Osteocyte (in vitro differentiated cells): Measurements from ENCODE around the gene SERPINF2. TPM values are rescaled to one million over a fixed set of nuclear protein-coding genes. Genes with fewer than 3 reads are reported as not detected.
"Not testable (repeated sequence)": the region's sequence is repeated elsewhere in the genome, so short reads cannot be mapped to it uniquely, and the experiment has no call there.

Experiments
- DNase-seq: peaks from one replicate; pipeline ENCODE4 v3.0.0; 2021; ENCODE audit warnings: mixed read lengths; ENCODE audit not compliant: unreplicated experiment; ENCODE audit errors: extremely low spot score
- H3K27ac Mint-ChIP-seq: one replicate; pipeline ENCODE4 v1.8.0; 2021; ENCODE audit warnings: mild to moderate bottlenecking, mixed read lengths; ENCODE audit not compliant: unreplicated experiment
- H3K27me3 Mint-ChIP-seq: one replicate; pipeline ENCODE4 v1.8.0; 2021; ENCODE audit warnings: mixed read lengths; ENCODE audit not compliant: unreplicated experiment
- H3K36me3 Mint-ChIP-seq: one replicate; pipeline ENCODE4 v1.8.0; 2021; ENCODE audit warnings: mixed read lengths; ENCODE audit not compliant: unreplicated experiment
- H3K4me1 Mint-ChIP-seq: one replicate; pipeline ENCODE4 v1.8.0; 2021; ENCODE audit warnings: mixed read lengths; ENCODE audit not compliant: unreplicated experiment
- H3K4me3 Mint-ChIP-seq: one replicate; pipeline ENCODE4 v1.8.0; 2021; ENCODE audit warnings: mild to moderate bottlenecking, moderate library complexity, mixed read lengths; ENCODE audit not compliant: unreplicated experiment
- H3K9me3 Mint-ChIP-seq: one replicate; pipeline ENCODE4 v1.8.0; 2021; ENCODE audit warnings: mixed read lengths; ENCODE audit not compliant: unreplicated experiment
- total RNA-seq: library from RNA; stranded (reverse); gene quantifications from 2 replicates; pipeline ENCODE4 v1.2.1, GENCODE V29; 2021
- TF ChIP-seq, protein P1 (sequence below): fragments of 200-600 bp; sonication (generic); IDR thresholded peaks from 2 replicates; pipeline ENCODE4 v1.5.0; 2021; ENCODE audit warnings: antibody characterized with exemption, mild to moderate bottlenecking, moderate library complexity

Gene SERPINF2
- total RNA-seq, 1 donor from 2014 or later = 0.38 TPM

DNA sequence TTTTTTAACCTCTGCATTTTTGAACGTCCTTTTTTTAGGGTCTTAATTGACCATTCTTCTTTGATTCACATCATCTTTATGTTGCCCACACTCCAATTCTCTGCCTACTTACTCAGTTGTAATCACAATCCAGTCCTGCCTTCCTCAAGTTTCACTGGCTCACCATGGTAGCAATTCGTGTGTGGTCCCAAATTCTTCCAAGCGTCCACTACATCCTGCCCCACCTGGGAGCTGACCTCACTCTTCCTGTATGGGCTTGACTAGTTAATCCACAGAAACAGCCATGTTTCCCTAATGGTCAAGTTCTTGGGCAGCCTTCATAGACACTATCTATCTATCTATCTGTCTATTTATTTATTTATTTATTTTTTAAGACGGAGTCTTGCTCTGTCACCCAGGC lies 39.6 kb upstream of the SERPINF2 start:
- Mint-ChIP-seq H3K27ac (no peak overlapping the region), H3K36me3 (peaks cover 4% of the 10 kb centered on the region), H3K9me3 (no peaks in the 10 kb centered on the region), H3K4me3 (no peak overlapping the region), H3K4me1 (no peaks in the 10 kb centered on the region), H3K27me3 (no peaks in the 10 kb centered on the region)
- DNase-seq = no peak
- TF ChIP-seq, protein P1, sequence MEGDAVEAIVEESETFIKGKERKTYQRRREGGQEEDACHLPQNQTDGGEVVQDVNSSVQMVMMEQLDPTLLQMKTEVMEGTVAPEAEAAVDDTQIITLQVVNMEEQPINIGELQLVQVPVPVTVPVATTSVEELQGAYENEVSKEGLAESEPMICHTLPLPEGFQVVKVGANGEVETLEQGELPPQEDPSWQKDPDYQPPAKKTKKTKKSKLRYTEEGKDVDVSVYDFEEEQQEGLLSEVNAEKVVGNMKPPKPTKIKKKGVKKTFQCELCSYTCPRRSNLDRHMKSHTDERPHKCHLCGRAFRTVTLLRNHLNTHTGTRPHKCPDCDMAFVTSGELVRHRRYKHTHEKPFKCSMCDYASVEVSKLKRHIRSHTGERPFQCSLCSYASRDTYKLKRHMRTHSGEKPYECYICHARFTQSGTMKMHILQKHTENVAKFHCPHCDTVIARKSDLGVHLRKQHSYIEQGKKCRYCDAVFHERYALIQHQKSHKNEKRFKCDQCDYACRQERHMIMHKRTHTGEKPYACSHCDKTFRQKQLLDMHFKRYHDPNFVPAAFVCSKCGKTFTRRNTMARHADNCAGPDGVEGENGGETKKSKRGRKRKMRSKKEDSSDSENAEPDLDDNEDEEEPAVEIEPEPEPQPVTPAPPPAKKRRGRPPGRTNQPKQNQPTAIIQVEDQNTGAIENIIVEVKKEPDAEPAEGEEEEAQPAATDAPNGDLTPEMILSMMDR = no peak

DNA sequence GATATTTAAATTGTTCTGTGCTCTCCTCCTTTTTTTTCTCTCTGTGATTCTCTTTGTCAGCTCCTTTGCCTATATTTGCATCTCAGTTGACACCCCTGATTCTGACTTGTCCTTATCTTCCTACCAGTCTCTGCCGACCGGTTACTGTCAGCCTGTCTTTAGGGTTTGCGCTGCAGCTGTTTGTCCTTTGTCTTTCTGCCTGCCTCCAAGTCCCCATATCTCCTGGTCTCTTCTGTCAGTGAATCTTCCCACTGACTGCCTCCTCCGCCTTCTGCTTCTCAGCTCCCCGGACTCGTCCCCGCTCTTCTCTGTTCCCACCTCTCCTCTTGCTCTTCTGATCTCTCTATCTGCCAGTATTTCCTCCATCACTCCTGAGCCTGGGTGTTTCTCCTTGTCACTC lies 37.7 kb upstream of the SERPINF2 start:
- Mint-ChIP-seq H3K4me3 (no peak overlapping the region), H3K36me3 (peaks cover 4% of the 10 kb centered on the region), H3K27me3 (no peaks in the 10 kb centered on the region), H3K4me1 (no peaks in the 10 kb centered on the region), H3K9me3 (no peaks in the 10 kb centered on the region), H3K27ac (no peak overlapping the region)
- DNase-seq = no peak
- TF ChIP-seq, protein P1 = no peak

DNA sequence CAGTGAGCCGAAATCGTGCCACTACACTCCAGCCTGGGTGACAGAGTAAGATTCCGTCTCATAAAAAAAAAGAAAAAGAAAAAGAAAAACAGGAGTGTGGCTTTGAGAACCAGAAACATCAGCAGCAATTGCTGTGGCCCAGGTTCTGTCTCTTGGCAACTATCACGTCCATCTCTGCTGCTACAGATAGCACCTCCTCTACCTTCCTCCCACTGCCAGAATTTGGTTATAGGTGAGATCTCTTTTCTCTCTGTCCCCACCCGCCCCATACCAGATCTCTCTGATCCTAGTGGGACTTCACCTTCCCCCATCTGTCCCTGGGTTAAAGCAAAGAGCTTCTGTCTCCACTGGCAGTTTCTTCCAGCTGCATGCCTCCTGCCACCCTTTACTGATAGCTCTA lies 35.6 kb upstream of the SERPINF2 start:
- Mint-ChIP-seq H3K4me3 (no peak overlapping the region), H3K9me3 (no peaks in the 10 kb centered on the region), H3K27me3 (no peaks in the 10 kb centered on the region), H3K4me1 (peaks cover 18% of the 10 kb centered on the region), H3K27ac (no peak overlapping the region), H3K36me3 (peaks cover 11% of the 10 kb centered on the region)
- TF ChIP-seq, protein P1 = no peak
- DNase-seq = no peak

DNA sequence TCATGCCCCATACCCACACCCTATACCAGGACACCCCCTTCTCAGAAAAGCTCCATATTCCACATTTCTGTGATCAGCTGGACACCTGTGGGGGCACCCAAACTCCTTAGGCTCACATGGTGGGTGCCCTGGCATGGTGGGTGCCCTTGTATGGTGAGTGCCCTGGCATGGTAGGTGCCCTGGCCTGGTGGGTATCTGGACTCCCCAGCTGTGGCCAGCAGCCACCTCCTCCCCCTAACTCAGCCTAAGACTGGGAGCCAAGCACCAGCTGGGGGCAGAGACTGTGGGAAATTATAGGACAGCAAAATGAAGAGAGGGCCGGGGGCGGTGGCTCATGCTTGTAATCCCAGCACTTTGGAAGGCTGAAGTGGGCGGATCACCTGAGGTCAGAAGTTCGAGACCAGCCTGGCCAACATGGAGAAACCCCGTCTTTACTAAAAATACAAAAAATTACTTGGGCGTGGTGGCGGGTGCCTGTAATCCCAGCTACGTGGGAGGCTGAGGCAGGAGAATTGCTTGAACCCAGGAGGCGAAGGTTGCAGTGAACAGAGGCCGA lies 33.8 kb upstream of the SERPINF2 start:
- H3K27me3 Mint-ChIP-seq, H3K9me3 Mint-ChIP-seq, DNase-seq, H3K27ac Mint-ChIP-seq: not testable (repeated sequence)
- Mint-ChIP-seq H3K4me1 (peaks cover 36% of the 10 kb centered on the region), H3K4me3 (peak overlapping the region; percentile 61), H3K36me3 (peaks cover 21% of the 10 kb centered on the region)

DNA sequence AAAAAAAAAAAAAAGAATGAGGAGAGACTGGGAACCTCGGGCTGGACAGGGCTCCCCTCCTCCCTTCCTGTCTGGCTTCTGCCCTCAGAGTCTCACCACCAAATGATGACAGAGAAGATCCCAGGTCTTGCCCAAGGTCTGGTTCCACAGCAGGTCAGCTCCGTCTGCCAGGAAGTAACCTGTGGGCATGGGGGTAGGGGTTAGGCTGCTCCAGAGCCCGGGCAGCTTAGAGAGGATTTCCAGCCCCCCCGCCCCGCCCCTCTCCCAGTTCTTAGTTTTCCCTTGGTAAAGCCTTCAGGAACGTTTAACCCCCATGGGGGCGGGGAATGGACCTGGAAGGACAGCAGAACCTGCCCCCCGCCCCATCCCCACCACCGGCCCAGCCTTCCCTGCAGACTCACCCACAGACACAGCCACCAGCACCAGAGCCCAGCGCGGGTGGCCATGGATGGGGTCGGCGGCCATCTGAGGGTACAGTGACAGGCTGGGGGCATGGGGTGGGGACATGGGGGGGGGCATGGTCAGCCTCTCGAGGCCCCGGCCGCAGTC lies 33.2 kb upstream of the SERPINF2 start:
- no peak for DNase-seq
- TF ChIP-seq, protein P1 = no peak
- H3K4me3 Mint-ChIP-seq = peak overlapping the region; percentile 61
- H3K27me3 Mint-ChIP-seq = no peaks in the 10 kb centered on the region
- H3K27ac Mint-ChIP-seq = no peak overlapping the region
- no peaks in the 10 kb centered on the region for H3K9me3 Mint-ChIP-seq
- peaks cover 42% of the 10 kb centered on the region for H3K4me1 Mint-ChIP-seq
- H3K36me3 Mint-ChIP-seq = peaks cover 21% of the 10 kb centered on the region
